GM21825 (cell line): ENCODE measurements around the gene PCMTD2.

Source experiments
- ATAC-seq: cut with Tn5 transposase; IDR thresholded peaks from one replicate; pipeline ENCODE4 v1.9.1; 2021; ENCODE audit warnings: mild to moderate bottlenecking, moderate library complexity; ENCODE audit not compliant: unreplicated experiment

The PCMTD2 gene

GRCh38 chr20:64238115-64238825 lies 17.3 kb upstream of the PCMTD2 start:
- ATAC-seq: no peak

DNA sequence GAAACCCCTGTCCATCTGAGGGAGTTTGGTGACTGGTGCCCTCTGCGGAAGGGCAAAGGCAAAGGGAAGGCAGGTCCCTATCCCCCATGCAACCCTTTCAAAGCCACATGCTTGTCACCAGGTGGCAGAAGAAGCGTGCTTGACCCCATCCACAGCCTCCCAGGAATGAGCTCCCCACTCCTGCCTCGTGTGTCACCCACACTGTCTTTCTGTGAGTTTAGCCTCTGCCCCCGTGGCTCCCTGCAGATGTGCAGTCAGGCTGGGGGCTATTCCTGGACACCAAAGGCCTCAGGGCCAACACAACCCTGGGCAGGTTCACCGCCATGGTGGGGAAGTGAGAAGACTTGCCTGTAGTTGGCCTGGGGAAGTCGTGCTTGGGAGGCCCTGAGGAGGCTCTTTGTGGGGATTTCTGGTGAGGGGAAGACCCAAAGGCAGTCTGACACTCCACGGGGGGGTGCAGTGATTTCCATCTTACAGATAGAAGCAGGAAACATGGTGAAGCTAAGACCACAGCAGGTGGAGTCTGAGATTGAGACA lies 16.6 kb upstream of the PCMTD2 start:
- ATAC-seq: no peak

- ATAC-seq: no peak
Observed at GRCh38 chr20:64239449-64240242, 15.9 kb upstream of the PCMTD2 start.

GRCh38 chr20:64240243-64241015 lies 15.1 kb upstream of the PCMTD2 start:
- ATAC-seq: no peak

DNA sequence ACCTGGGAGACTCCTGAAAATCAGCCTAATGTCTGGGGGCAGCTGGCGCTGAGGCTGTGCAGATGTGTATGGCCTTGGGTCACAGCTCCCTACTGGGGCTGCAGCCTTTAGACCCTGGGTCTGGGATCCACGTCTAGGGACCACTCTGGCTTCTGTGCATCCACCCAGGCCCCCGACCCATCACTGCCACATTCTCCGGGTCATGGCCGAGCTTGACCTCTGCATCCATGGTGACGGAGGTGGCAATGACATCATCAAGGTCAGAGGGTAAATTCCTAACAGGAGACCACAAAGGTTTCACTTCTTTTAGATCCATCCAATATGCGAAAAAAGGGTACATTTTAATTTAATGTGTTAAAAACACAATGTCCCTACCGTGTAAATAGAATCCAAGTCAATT lies 14.5 kb upstream of the PCMTD2 start:
- ATAC-seq: no peak

DNA sequence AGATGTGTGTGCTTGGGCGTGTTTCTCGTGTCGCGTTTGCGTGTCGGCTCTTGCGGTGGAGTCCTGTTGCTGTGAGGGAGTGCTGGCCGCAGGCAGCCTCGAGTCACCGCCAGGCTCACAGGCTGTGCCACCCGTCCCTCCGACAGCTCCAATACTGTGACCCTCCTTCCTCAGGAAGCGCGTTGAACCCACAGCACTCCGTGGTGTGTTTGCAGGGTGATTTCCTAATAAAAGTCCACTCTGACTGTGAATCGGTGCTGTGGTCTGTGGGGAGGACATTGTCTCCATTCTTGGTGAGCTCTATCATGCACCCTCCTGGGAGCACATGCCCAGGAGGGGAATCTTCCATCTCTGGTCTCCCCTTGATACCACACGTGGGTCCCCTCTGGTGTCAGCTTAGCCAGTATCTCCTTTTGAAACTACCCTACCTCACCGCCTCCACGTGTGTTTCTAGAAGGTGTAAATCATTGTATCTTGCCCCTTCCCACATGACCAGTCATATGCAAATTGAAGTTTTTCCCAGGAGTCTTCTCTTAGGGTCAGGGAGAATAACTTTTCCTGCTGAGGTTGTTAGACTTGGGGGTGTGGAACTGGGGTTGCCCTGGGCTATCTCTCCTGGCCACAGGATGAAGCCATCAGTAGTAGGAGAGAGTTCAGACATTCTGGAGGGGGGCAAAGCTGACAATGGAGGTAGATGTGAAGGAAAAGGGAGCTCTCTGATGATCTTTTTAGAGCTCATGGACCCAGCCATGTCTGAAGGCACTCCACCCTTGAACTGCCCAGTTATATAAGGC lies 13.3 kb upstream of the PCMTD2 start:
- no peak for ATAC-seq

DNA sequence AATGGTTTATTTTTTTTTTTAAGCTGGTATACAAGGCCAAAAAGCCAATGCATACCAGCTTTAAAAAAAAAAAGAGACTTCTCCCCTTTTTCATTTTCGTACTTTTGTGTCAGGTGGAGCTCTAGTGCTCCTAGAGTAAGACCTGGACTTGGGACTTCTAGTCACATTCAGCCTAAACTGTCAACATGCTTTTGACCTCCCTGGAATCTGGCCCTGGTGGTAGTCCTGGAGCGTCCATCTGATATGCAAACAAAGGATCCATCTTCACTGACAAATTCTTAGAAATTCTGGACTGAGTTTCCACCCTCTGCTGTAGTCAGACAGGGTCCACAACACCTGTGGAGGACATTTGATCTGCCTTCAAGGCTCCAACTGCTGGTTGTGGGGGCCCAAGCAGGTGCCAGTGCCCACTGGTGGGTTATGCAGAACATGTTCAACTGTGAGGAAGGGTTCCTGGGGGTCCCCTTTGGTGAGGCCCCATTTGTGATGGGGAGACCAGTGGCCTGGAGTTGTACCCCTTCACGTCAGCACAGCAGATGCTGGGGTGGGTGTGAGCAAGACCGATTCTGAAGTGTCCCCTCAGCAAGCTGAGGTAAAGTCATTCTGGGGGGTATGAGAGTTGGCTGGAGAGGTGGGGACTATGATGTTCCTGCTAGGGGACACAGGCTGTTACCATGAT lies 12.6 kb upstream of the PCMTD2 start:
- no peak for ATAC-seq

GRCh38 chr20:64244281-64244805 lies 11.2 kb upstream of the PCMTD2 start:
- ATAC-seq: no peak

GRCh38 chr20:64244870-64245603 lies 10.5 kb upstream of the PCMTD2 start:
- no peak for ATAC-seq

GRCh38 chr20:64245746-64246595 lies 9.6 kb upstream of the PCMTD2 start:
- ATAC-seq: no peak

DNA sequence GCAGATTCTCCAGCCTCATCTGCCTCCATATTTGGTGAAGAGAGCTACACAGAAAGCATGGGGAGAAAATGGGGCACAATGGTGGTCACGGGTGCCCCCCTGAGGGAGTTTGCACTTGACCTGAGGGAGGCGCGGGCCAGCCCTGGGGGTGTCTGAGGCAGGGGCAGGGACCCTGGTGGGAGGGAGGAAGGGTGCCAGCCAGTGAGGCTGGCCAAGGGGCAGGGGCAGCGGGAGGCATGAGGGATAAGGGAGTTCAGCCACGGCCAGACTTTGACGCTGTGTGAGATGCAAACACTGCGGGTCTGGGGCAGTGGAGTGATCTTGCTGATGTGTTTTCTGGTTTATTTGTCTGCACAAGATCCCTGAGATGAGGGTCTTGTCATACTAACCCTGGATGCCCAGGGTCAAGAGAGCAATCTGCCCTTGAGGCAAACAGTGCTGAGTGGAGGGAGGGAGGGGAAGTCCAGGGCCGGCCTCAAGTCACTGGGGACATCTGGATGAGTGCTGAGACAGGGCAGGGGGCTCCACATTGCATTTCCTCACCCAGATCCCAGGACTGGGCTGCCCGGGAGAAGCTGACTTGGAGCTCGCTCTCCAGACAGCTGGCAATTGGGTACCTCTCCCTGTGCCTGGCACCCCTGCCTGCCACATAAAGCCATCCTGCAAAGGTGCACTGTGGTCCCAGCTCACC lies 8.8 kb upstream of the PCMTD2 start:
- ATAC-seq: no peak

DNA sequence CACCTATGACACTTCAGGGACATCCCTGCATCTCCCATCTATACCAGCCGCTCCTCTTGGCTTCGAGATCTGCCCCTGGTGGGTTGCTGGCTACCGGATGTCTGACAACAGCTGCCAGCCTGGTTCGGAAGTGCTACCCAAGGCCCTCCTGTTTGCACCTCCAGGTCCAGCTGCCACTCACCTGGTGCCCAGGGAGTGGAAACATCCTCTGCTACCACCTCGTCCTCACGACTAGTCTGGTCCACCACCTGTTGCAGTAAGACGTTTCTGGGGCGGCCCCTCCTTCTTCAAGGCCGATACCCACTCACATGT lies 8.3 kb upstream of the PCMTD2 start:
- ATAC-seq: no peak

GRCh38 chr20:64247970-64248841 lies 7.3 kb upstream of the PCMTD2 start:
- ATAC-seq: no peak

DNA sequence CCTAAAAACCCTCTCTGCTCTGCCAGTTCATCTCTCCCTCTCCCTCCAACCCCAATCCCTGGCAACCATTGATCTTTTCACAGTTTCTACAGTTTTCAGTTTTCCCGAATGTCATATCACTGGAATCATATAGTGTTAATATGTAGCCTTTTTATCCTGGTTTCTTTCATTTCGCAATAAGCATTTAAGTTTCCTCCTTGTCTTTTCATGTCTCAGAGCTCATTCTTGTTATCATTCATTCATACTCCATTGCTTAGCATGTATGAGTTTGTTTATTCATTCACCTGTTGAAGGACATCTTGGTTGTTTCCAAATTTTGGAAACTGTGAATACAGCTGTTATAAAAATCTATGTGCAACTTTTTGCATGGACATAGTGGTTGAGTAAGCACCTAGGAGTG lies 5.5 kb upstream of the PCMTD2 start:
- no peak for ATAC-seq

GRCh38 chr20:64253000-64253383 lies 2.6 kb upstream of the PCMTD2 start:
- no peak for ATAC-seq

- ATAC-seq: no peak
Observed at GRCh38 chr20:64253443-64253842, 2.1 kb upstream of the PCMTD2 start.

GRCh38 chr20:64254156-64254555 lies 1.4 kb upstream of the PCMTD2 start:
- ATAC-seq: no peak
